SK-N-SH treated with all-trans-retinoic acid at 6 μM for 48 hours (cell line): ENCODE measurements around the gene RMND1.

Experiments
- ATAC-seq: fragments of 200-7000 bp; cut with Tn5 transposase; 3 replicates; pipeline ENCODE4 v1.9.1; 2020; ENCODE audit warnings: mild to moderate bottlenecking, moderate library complexity
- ARNTL ChIP-seq: fragments of 450-650 bp; formaldehyde crosslinking; IDR thresholded peaks from 2 replicates; pipeline ENCODE4 v1.5.0; 2020; ENCODE audit warnings: low read depth, mild to moderate bottlenecking, moderate library complexity, borderline replicate concordance
- BACH2 ChIP-seq: fragments of 250-450 bp; sonication (Bioruptor Pico); IDR thresholded peaks from 2 replicates; pipeline ENCODE4 v1.9.0; 2021; ENCODE audit warnings: mild to moderate bottlenecking, borderline replicate concordance
- CREB5 ChIP-seq: fragments of 250-450 bp; sonication (Bioruptor Pico); IDR thresholded peaks from 2 replicates; pipeline ENCODE4 v1.5.1; 2020; ENCODE audit warnings: low read depth, mild to moderate bottlenecking, moderate library complexity
- CSDC2 ChIP-seq: fragments of 250-450 bp; sonication (Bioruptor Pico); IDR thresholded peaks from 2 replicates; pipeline ENCODE4 v1.5.0; 2020; ENCODE audit warnings: mild to moderate bottlenecking, moderate library complexity
- ESRRG ChIP-seq: fragments of 250-450 bp; sonication (Bioruptor Pico); IDR thresholded peaks from 2 replicates; pipeline ENCODE4 v1.6.1; 2021; ENCODE audit warnings: mild to moderate bottlenecking
- GLIS3 ChIP-seq: fragments of 250-450 bp; sonication (Bioruptor Pico); IDR thresholded peaks from 2 replicates; pipeline ENCODE4 v1.5.0; 2020; ENCODE audit warnings: mild to moderate bottlenecking, moderate library complexity
- ISL1 ChIP-seq: fragments of 250-450 bp; sonication (Bioruptor Pico); IDR thresholded peaks from 2 replicates; pipeline ENCODE4 v2.1.2; 2022; ENCODE audit warnings: mild to moderate bottlenecking, moderate library complexity
- OSR1 ChIP-seq: fragments of 250-450 bp; sonication (Bioruptor Pico); IDR thresholded peaks from 2 replicates; pipeline ENCODE4 v1.8.0; 2022; ENCODE audit warnings: moderate library complexity, mild to moderate bottlenecking, inconsistent platforms
- PATZ1 ChIP-seq: fragments of 250-450 bp; sonication (Bioruptor Pico); IDR thresholded peaks from 2 replicates; pipeline ENCODE4 v1.8.0; 2020; ENCODE audit warnings: mild to moderate bottlenecking, moderate library complexity, borderline replicate concordance
- PPARA ChIP-seq: fragments of 250-450 bp; sonication (Bioruptor Pico); IDR thresholded peaks from 2 replicates; pipeline ENCODE4 v1.5.0; 2020; ENCODE audit warnings: mild to moderate bottlenecking, borderline replicate concordance
- RARB ChIP-seq: fragments of 250-450 bp; sonication (Bioruptor Pico); IDR thresholded peaks from 2 replicates; pipeline ENCODE4 v1.8.0; 2021; ENCODE audit warnings: mild to moderate bottlenecking, moderate library complexity
- SNAI2 ChIP-seq: fragments of 250-450 bp; sonication (Bioruptor Pico); IDR thresholded peaks from 2 replicates; pipeline ENCODE4 v1.5.0; 2020; ENCODE audit warnings: mild to moderate bottlenecking, moderate library complexity
- TCF4 ChIP-seq: fragments of 250-450 bp; sonication (Bioruptor Pico); IDR thresholded peaks from 2 replicates; pipeline ENCODE4 v1.8.0; 2021; ENCODE audit warnings: mild to moderate bottlenecking, moderate library complexity, borderline replicate concordance
- TOX ChIP-seq: fragments of 250-450 bp; sonication (Bioruptor Pico); IDR thresholded peaks from 2 replicates; pipeline ENCODE4 v1.8.0; 2021; ENCODE audit warnings: mild to moderate bottlenecking, moderate library complexity, borderline replicate concordance
- TSHZ2 ChIP-seq: fragments of 250-450 bp; sonication (Bioruptor Pico); IDR thresholded peaks from 2 replicates; pipeline ENCODE4 v1.5.0; 2020; ENCODE audit warnings: mild to moderate bottlenecking, moderate library complexity
- ZFP3 ChIP-seq: fragments of 250-450 bp; sonication (Bioruptor Pico); IDR thresholded peaks from 2 replicates; pipeline ENCODE4 v1.5.0; 2020; ENCODE audit warnings: mild to moderate bottlenecking, moderate library complexity
- ZFP30 ChIP-seq: fragments of 450-650 bp; formaldehyde crosslinking; IDR thresholded peaks from 2 replicates; pipeline ENCODE4 v1.5.0; 2022; ENCODE audit warnings: mild to moderate bottlenecking, moderate library complexity
- ZNF8 ChIP-seq: fragments of 450-650 bp; formaldehyde crosslinking; IDR thresholded peaks from 2 replicates; pipeline ENCODE4 v1.5.0; 2020; ENCODE audit warnings: mild to moderate bottlenecking, moderate library complexity
- TF ChIP-seq, protein P1 (sequence below): fragments of 250-450 bp; sonication (Bioruptor Pico); IDR thresholded peaks from 2 replicates; pipeline ENCODE4 v1.8.0; 2021; ENCODE audit warnings: low read depth, mild to moderate bottlenecking, moderate library complexity, borderline replicate concordance

The RMND1 gene

GRCh38 chr6:151412909-151413308, 39.0 kb downstream of the RMND1 start:
- TF ChIP-seq ISL1 (CRISPR knock-in tag) (no peak), ZNF8 (no peak), PATZ1 (no peak), RARB (no peak), GLIS3 (CRISPR knock-in tag) (no peak)
- ATAC-seq: no peak

DNA sequence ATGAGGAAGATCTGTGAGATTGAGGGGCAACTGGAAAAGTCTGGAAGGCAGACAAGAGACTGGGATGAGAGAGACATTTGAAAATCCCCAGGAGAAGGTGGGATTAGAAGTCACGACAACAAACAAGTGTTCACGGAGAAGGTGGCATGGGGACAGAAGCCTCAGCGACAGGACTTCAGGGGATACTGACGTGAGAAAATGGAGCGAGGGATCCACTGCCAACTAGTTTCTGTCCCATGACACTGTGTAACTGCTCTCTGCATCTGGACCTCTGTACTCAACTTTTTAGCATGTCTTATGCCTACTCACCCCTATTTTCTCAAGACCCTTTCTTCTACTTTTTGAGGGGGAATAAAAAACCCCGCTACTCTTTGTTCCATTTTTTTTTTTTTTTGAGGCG, 42.2 kb downstream of the RMND1 start:
- ATAC-seq: no peak
- TF ChIP-seq ESRRG (no peak), OSR1 (CRISPR knock-in tag) (no peak), CSDC2 (CRISPR knock-in tag) (no peak), TOX (CRISPR knock-in tag) (no peak), ZFP3 (CRISPR knock-in tag) (no peak), CREB5 (CRISPR knock-in tag) (no peak)

DNA sequence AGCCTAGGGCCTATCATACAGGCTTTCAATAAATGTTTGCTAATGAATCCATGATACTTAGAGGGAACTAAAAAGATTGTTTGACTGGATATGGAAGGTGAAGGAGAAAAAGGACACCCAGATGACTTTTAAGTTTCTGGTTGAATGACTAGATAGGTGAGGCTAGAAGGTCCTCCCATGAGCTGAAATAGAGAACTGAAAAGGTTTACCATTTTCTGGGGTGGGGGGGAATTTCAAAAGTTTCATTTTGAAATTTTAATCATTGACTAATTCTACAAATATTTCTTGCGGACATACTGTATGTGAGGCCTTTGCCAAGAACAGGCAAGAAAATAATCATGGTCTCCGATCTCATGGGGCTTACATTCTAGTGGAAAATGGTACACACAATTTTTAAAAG, 42.7 kb downstream of the RMND1 start:
- no peak for TF ChIP-seq PPARA (CRISPR knock-in tag)
- TF ChIP-seq, protein P1, sequence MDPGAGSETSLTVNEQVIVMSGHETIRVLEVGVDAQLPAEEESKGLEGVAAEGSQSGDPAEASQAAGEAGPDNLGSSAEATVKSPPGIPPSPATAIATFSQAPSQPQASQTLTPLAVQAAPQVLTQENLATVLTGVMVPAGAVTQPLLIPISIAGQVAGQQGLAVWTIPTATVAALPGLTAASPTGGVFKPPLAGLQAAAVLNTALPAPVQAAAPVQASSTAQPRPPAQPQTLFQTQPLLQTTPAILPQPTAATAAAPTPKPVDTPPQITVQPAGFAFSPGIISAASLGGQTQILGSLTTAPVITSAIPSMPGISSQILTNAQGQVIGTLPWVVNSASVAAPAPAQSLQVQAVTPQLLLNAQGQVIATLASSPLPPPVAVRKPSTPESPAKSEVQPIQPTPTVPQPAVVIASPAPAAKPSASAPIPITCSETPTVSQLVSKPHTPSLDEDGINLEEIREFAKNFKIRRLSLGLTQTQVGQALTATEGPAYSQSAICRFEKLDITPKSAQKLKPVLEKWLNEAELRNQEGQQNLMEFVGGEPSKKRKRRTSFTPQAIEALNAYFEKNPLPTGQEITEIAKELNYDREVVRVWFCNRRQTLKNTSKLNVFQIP (CRISPR knock-in tag): no peak
- ATAC-seq: no peak

DNA sequence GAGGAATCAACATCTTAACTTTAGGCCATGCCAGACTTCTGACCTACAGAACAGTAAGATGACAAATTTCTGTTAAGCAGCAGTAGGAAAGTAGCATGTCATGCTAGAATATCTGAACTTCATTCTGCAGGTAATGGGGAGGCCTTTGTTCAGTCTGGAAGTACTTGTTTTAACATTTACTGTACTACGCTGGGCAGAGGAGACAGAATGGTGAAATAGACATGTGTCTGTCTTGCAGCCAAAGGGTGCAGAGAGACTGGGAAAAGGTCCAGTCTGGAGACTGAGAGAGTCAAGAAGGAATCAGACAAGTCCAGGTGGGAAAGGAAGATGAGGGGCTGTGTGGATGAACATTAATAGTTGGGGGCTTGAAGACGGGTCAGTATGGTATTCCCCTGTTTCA, 43.1 kb downstream of the RMND1 start:
- ATAC-seq: no peak; the same call in 2 of the 3 replicates
- TF ChIP-seq ARNTL (CRISPR knock-in tag): no peak
- no peak for TF ChIP-seq TOX (CRISPR knock-in tag)
- no peak for TF ChIP-seq CSDC2 (CRISPR knock-in tag)
- TF ChIP-seq GLIS3 (CRISPR knock-in tag): no peak
- TF ChIP-seq OSR1 (CRISPR knock-in tag): no peak
- TF ChIP-seq ISL1 (CRISPR knock-in tag): no peak
- TF ChIP-seq TSHZ2: no peak
- no peak for TF ChIP-seq PATZ1
- TF ChIP-seq SNAI2: no peak
- TF ChIP-seq RARB: no peak
- TF ChIP-seq ZFP3 (CRISPR knock-in tag): no peak
- no peak for TF ChIP-seq ZFP30 (CRISPR knock-in tag)
- TF ChIP-seq, protein P1 (CRISPR knock-in tag): no peak
- no peak for TF ChIP-seq ZNF8
- no peak for TF ChIP-seq TCF4 (CRISPR knock-in tag)
- no peak for TF ChIP-seq BACH2
- no peak for TF ChIP-seq ESRRG
- TF ChIP-seq PPARA (CRISPR knock-in tag): no peak
